HepG2 (cell line): ENCODE measurements around the gene PPP2R5C. TPM values are rescaled to one million over a fixed set of nuclear protein-coding genes. Genes with fewer than 3 reads are reported as not detected.

ENCODE experiments used
- DNMT3B ChIP-seq: conservative IDR thresholded peaks from 2 replicates; pipeline ENCODE4 v1.6.1; 2016; ENCODE audit warnings: missing biosample characterization, control low read depth
- FOSL2 ChIP-seq: sonication (generic); formaldehyde crosslinking; IDR thresholded peaks from 2 replicates; pipeline ENCODE4 v1.4.0; 2020; ENCODE audit warnings: missing genetic modification reagents
- FOXO1 ChIP-seq: sonication (generic); formaldehyde crosslinking; IDR thresholded peaks from 2 replicates; pipeline ENCODE4 v1.4.0; 2020; ENCODE audit warnings: missing genetic modification reagents
- HNRNPL ChIP-seq: fragments of 200-400 bp; formaldehyde crosslinking; IDR thresholded peaks from 2 replicates; pipeline ENCODE4 v1.6.1; 2017; ENCODE audit warnings: mild to moderate bottlenecking, low read depth, low read length
- HOMEZ ChIP-seq: IDR thresholded peaks from 2 replicates; pipeline ENCODE4 v1.6.1; 2016; ENCODE audit warnings: low read depth
- IKZF4 ChIP-seq: sonication (generic); formaldehyde crosslinking; IDR thresholded peaks from 2 replicates; pipeline ENCODE4 v1.5.1; 2020; ENCODE audit warnings: borderline replicate concordance, mild to moderate bottlenecking, low read depth, missing genetic modification reagents; ENCODE audit errors: not compliant biosample characterization
- KLF12 ChIP-seq: sonication (generic); formaldehyde crosslinking; IDR thresholded peaks from 2 replicates; pipeline ENCODE4 v1.4.0; 2020; ENCODE audit warnings: missing genetic modification reagents, borderline replicate concordance
- NCOA2 ChIP-seq: sonication (generic); formaldehyde crosslinking; IDR thresholded peaks from 2 replicates; pipeline ENCODE4 v1.8.0; 2022; ENCODE audit warnings: inconsistent platforms
- NFYC ChIP-seq: IDR thresholded peaks from 2 replicates; pipeline ENCODE4 v1.6.1; 2016; ENCODE audit warnings: missing genetic modification reagents, missing compliant biosample characterization
- PLRG1 ChIP-seq: fragments of 450-650 bp; conservative IDR thresholded peaks from 2 replicates; pipeline ENCODE4 v1.6.1; 2016
- SALL1 ChIP-seq: sonication (generic); formaldehyde crosslinking; IDR thresholded peaks from 2 replicates; pipeline ENCODE4 v1.8.0; 2022; ENCODE audit warnings: mild to moderate bottlenecking, missing genetic modification reagents
- ZMAT3 ChIP-seq: sonication (generic); formaldehyde crosslinking; conservative IDR thresholded peaks from 2 replicates; pipeline ENCODE4 v1.7.0; 2021; ENCODE audit warnings: missing genetic modification reagents
- ZMYM2 ChIP-seq: sonication (generic); formaldehyde crosslinking; IDR thresholded peaks from 2 replicates; pipeline ENCODE4 v1.8.0; 2022; ENCODE audit warnings: mild to moderate bottlenecking, missing genetic modification reagents
- ZNF30 ChIP-seq: sonication (generic); formaldehyde crosslinking; IDR thresholded peaks from 2 replicates; pipeline ENCODE4 v1.5.0; 2020; ENCODE audit warnings: mild to moderate bottlenecking, missing genetic modification reagents
- ZNF468 ChIP-seq: sonication (generic); formaldehyde crosslinking; IDR thresholded peaks from 2 replicates; pipeline ENCODE4 v1.8.0; 2022; ENCODE audit warnings: mild to moderate bottlenecking, moderate library complexity, missing genetic modification reagents
- ZNF564 ChIP-seq: sonication (generic); formaldehyde crosslinking; IDR thresholded peaks from 2 replicates; pipeline ENCODE4 v1.8.1; 2023; ENCODE audit warnings: mild to moderate bottlenecking, missing genetic modification reagents
- ZNF737 ChIP-seq: sonication (generic); formaldehyde crosslinking; IDR thresholded peaks from 2 replicates; pipeline ENCODE4 v1.5.0; 2020; ENCODE audit warnings: missing genetic modification reagents, mild to moderate bottlenecking, borderline replicate concordance
- ZNF781 ChIP-seq: sonication (generic); formaldehyde crosslinking; IDR thresholded peaks from 2 replicates; pipeline ENCODE4 v1.5.1; 2020; ENCODE audit warnings: borderline replicate concordance, mild to moderate bottlenecking, missing genetic modification reagents; ENCODE audit errors: not compliant biosample characterization
- ZSCAN20 ChIP-seq: sonication (generic); formaldehyde crosslinking; IDR thresholded peaks from 2 replicates; pipeline ENCODE4 v1.4.0; 2020; ENCODE audit warnings: missing genetic modification reagents, mild to moderate bottlenecking, borderline replicate concordance
- polyA plus RNA-seq, 8 experiments: library from polyadenylated mRNA; depleted of rRNA in 3 of 8; stranded (reverse) in 7 of 8; unstranded in 1 of 8; fragments of >200 nt; fragmentation: Illumina TruSeq in 4 of 8; extraction: Trizol in 4 of 8; gene quantifications; 2 replicates each; pipeline versions ENCODE4 v1.2.1 to v1.2.3, GENCODE V29; 2011 to 2016; ENCODE audit warnings: low read depth in 4 of 8, missing spikeins in 1 of 8, mixed read lengths in 1 of 8; ENCODE audit not compliant: insufficient read depth in 1 of 8
- total RNA-seq, 5 experiments: library from RNA; depleted of rRNA; stranded (reverse); fragments of >200 nt; fragmentation: Illumina TruSeq; extraction: Trizol; gene quantifications; 2 replicates each; pipeline ENCODE4 v1.2.3, GENCODE V29; 2016; ENCODE audit warnings: low read depth in 1 of 5
- TF ChIP-seq, protein P1 (sequence below): sonication (generic); formaldehyde crosslinking; IDR thresholded peaks from 2 replicates; pipeline ENCODE4 v1.5.0; 2020; ENCODE audit warnings: mild to moderate bottlenecking, missing genetic modification reagents, borderline replicate concordance
- TF ChIP-seq, protein P2 (sequence below): sonication (generic); formaldehyde crosslinking; IDR thresholded peaks from 2 replicates; pipeline ENCODE4 v1.9.0; 2021; ENCODE audit warnings: missing genetic modification reagents, mild to moderate bottlenecking, borderline replicate concordance
- TF ChIP-seq, protein P3 (sequence below): sonication (generic); formaldehyde crosslinking; IDR thresholded peaks from 2 replicates; pipeline ENCODE4 v1.4.0; 2020; ENCODE audit warnings: mild to moderate bottlenecking, missing genetic modification reagents
- TF ChIP-seq, protein P4 (sequence below): sonication (generic); formaldehyde crosslinking; conservative IDR thresholded peaks from 2 replicates; pipeline ENCODE4 v1.8.0; 2022; ENCODE audit warnings: low read depth, missing genetic modification reagents

The PPP2R5C gene
- total and polyA plus RNA-seq, 2 of the 13 experiments (the other 11 are each of a cell fraction or from before 2014, with no cell fraction given), result 74.3 to 78.5 TPM

DNA sequence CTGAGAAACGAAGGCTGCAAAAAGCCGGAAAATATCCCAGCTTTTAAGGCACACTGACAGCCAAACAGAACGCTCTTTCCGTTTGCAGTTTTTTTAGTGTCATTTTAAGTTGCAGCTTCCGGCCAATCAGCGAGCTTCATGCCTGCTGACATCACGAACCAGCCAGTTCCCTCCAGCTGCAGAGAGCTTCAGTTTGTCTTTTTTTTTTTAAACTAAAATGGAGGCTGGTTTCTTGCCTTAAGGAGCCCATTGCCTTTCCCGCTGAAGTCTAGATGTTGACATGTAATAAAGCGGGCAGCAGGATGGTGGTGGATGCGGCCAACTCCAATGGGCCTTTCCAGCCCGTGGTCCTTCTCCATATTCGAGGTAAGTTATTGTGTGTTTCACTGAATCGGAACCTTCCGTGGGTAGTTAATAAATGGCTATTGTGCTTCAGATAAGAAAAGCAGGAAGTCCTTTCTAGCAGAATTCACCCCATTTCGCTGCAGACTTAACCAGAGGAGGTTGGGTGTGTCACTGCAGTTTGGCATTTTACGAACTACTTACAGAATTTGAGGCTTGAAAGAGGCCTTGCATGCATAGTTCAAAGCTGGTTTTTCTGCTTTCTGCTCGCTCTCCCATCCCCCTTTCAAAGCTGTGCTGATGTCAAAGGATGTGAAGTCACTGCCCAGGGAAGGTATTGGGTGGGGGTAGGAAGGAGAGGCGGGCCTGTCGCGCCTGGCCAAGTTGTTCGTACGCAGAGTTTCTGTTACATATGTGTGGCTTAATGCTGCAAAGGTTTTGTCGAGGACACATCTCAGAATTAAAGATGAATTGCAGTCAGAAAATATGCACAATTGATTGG lies 48.4 kb downstream of the PPP2R5C start (continued):
- TF ChIP-seq IKZF4 (CRISPR knock-in tag) (no peak), ZNF781 (CRISPR knock-in tag) (no peak), ZSCAN20 (CRISPR knock-in tag) (no peak), HOMEZ (peak; percentile 29; the same call in 1 of the 2 replicates), DNMT3B (CRISPR knock-in tag) (no peak), ZNF30 (no peak), ZNF468 (CRISPR knock-in tag) (no peak), FOXO1 (CRISPR knock-in tag) (no peak; the same call in 1 of the 2 replicates), SALL1 (peak; percentile 21; the same call in 1 of the 2 replicates), ZNF737 (CRISPR knock-in tag) (no peak), HNRNPL (0 out of 2 replicates have a peak, but pooled peaks have one; percentile 25), NFYC (CRISPR knock-in tag) (peak; percentile 71), FOSL2 (CRISPR knock-in tag) (peak; percentile 46; the same call in 1 of the 2 replicates), ZNF564 (no peak), KLF12 (CRISPR knock-in tag) (peak; percentile 10; the same call in 1 of the 2 replicates), ZMAT3 (peak; percentile 65; the same call in 1 of the 2 replicates), ZMYM2 (CRISPR knock-in tag) (no peak), PLRG1 (no peak), NCOA2 (CRISPR knock-in tag) (no peak)
- TF ChIP-seq, protein P1, sequence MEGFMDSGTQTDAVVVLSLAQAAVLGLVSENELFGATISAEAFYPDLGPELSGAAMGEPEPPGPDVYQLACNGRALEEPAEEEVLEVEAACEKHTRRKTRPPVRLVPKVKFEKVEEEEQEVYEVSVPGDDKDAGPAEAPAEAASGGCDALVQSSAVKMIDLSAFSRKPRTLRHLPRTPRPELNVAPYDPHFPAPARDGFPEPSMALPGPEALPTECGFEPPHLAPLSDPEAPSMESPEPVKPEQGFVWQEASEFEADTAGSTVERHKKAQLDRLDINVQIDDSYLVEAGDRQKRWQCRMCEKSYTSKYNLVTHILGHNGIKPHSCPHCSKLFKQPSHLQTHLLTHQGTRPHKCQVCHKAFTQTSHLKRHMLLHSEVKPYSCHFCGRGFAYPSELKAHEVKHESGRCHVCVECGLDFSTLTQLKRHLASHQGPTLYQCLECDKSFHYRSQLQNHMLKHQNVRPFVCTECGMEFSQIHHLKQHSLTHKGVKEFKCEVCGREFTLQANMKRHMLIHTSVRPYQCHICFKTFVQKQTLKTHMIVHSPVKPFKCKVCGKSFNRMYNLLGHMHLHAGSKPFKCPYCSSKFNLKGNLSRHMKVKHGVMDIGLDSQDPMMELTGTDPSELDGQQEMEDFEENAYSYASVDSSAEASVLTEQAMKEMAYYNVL, result no peak
- TF ChIP-seq, protein P2, sequence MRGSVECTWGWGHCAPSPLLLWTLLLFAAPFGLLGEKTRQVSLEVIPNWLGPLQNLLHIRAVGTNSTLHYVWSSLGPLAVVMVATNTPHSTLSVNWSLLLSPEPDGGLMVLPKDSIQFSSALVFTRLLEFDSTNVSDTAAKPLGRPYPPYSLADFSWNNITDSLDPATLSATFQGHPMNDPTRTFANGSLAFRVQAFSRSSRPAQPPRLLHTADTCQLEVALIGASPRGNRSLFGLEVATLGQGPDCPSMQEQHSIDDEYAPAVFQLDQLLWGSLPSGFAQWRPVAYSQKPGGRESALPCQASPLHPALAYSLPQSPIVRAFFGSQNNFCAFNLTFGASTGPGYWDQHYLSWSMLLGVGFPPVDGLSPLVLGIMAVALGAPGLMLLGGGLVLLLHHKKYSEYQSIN (CRISPR knock-in tag), result no peak
- TF ChIP-seq, protein P3, sequence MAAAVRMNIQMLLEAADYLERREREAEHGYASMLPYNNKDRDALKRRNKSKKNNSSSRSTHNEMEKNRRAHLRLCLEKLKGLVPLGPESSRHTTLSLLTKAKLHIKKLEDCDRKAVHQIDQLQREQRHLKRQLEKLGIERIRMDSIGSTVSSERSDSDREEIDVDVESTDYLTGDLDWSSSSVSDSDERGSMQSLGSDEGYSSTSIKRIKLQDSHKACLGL, result no peak
- TF ChIP-seq, protein P4, sequence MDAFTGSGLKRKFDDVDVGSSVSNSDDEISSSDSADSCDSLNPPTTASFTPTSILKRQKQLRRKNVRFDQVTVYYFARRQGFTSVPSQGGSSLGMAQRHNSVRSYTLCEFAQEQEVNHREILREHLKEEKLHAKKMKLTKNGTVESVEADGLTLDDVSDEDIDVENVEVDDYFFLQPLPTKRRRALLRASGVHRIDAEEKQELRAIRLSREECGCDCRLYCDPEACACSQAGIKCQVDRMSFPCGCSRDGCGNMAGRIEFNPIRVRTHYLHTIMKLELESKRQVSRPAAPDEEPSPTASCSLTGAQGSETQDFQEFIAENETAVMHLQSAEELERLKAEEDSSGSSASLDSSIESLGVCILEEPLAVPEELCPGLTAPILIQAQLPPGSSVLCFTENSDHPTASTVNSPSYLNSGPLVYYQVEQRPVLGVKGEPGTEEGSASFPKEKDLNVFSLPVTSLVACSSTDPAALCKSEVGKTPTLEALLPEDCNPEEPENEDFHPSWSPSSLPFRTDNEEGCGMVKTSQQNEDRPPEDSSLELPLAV (CRISPR knock-in tag), result no peak
